Kidney (tissue), 14 donors: Measurements from ENCODE around the gene MACROD2. TPM values are rescaled to one million over a fixed set of nuclear protein-coding genes. Genes with fewer than 3 reads are reported as not detected.

ENCODE experiments used
- DNase-seq, 5 donors: peaks; one replicate each; pipeline ENCODE4 v3.0.0-alpha.2; 2013 to 2020
- FAIRE-seq: peaks from 2 replicates; lab custom pipeline; 2012; peaks lifted over from hg19 to GRCh38; lab: Jason Lieb, UNC
- H3K27ac ChIP-seq, 2 donors: one replicate each; pipeline ENCODE4 v1.7.0; 2013; ENCODE audit warnings: low read depth in 2 of 2, low read length in 2 of 2, inconsistent platforms in 1 of 2
- H3K27me3 ChIP-seq: one replicate; pipeline ENCODE4 v1.7.1; 2013; ENCODE audit warnings: low read length, inconsistent platforms; ENCODE audit not compliant: control insufficient read depth, insufficient read depth
- H3K36me3 ChIP-seq, 3 donors: one replicate each; pipeline versions ENCODE4 v1.7.0 to v1.7.1; 2013; ENCODE audit warnings: low read length in 3 of 3, control low read depth in 1 of 3, inconsistent platforms in 1 of 3; ENCODE audit not compliant: insufficient read depth in 3 of 3, control insufficient read depth in 2 of 3
- H3K4me1 ChIP-seq, 3 donors: one replicate each; pipeline versions ENCODE4 v1.7.0 to v1.7.1; 2013; ENCODE audit warnings: low read length in 3 of 3, inconsistent platforms in 1 of 3, low read depth in 1 of 3; ENCODE audit not compliant: control insufficient read depth in 2 of 3, insufficient read depth in 2 of 3
- H3K4me3 ChIP-seq, 3 donors: one replicate each; pipeline versions ENCODE4 v1.7.0 to v1.8.1; 2013; ENCODE audit warnings: low read length in 3 of 3, control low read depth in 1 of 3, inconsistent platforms in 1 of 3
- H3K9ac ChIP-seq, 3 donors: one replicate each; pipeline versions ENCODE4 v1.7.0 to v1.7.1; 2013; ENCODE audit warnings: low read length in 3 of 3, control low read depth in 1 of 3, inconsistent platforms in 1 of 3
- H3K9me3 ChIP-seq, 3 donors: one replicate each; pipeline versions ENCODE4 v1.7.0 to v1.7.1; 2013; ENCODE audit warnings: low read length in 3 of 3, control low read depth in 1 of 3, inconsistent platforms in 1 of 3; ENCODE audit not compliant: control insufficient read depth in 2 of 3, insufficient read depth in 1 of 3
- intact Hi-C: fragments of 100-400 bp; cut with DNase I; formaldehyde crosslinking; loops from one replicate; pipeline ENCODE4 v1.11.1; 2022
- polyA plus RNA-seq: library from polyadenylated mRNA; stranded (reverse); fragments of 350-450 nt; fragmentation: Illumina TruSeq; extraction: RNeasy Lipid Tissue Mini Kit (QIAGEN cat#74804); gene quantifications from one replicate; pipeline ENCODE4 v1.2.3, GENCODE V29; 2014; ENCODE audit warnings: low read depth, low replicate concordance; ENCODE audit not compliant: insufficient read depth
- total RNA-seq: library from RNA; stranded (reverse); fragmentation: NEBNext Ultra II Directional; extraction: Animal tissue kit (Norgen Biotek cat#: 25700); gene quantifications from one replicate; pipeline ENCODE4 v1.2.1, GENCODE V29; 2021
- TF ChIP-seq, protein P1 (sequence below): IDR thresholded peaks from 3 replicates; pipeline ENCODE4 v1.5.1; 2012; ENCODE audit warnings: mild to moderate bottlenecking, moderate library complexity, borderline replicate concordance; ENCODE audit not compliant: insufficient read depth; ENCODE audit errors: extremely low read depth
- donor health status: control.
- donor health status: control.
- donor health status: control.
- donor health status: control.
- donor health status: control.
- donor health status: DM: yes; HTN: yes; CAD: no.
- donor health status: Normal renal cell carcinoma (clear cell type).

MACROD2 gene
- total and polyA plus RNA-seq, 2 donors from 2014 or later: 3.0 to 10.0 TPM

DNA sequence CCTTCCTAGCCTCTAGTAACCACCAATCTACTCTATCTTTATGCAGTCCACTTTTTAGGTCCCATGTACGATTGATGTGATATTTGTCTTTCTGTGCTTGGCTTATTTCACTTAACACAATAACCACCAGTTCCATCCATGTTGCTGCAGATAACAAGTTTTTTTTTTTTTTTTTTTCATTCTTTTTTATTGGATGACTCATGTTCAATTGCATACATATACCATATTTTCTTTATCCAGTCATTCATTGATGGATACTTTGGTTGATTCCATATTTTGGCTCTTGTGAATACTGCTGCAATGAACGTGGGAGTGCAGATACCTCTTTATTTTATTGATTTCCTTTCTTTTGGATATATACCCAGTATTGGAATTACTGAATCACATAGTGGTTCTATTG lies 942.5 kb downstream of the MACROD2 start:
- FAIRE-seq: no peak
- Histone ChIP-seq H3K27me3 (no peaks in the 10 kb centered on the region), H3K27ac (no peak overlapping the region), H3K4me3 (no peak overlapping the region), H3K9ac (no peak overlapping the region), H3K9me3 (peaks cover 0 to 5% (median 2%) of the 10 kb centered on the region in 3 donors), H3K36me3 (no peaks in the 10 kb centered on the region), H3K4me1 (peaks cover 0 to 5% (median 0%) of the 10 kb centered on the region in 3 donors)
- intact Hi-C loops: no loop called here
- DNase-seq: no peak
- TF ChIP-seq, protein P1, sequence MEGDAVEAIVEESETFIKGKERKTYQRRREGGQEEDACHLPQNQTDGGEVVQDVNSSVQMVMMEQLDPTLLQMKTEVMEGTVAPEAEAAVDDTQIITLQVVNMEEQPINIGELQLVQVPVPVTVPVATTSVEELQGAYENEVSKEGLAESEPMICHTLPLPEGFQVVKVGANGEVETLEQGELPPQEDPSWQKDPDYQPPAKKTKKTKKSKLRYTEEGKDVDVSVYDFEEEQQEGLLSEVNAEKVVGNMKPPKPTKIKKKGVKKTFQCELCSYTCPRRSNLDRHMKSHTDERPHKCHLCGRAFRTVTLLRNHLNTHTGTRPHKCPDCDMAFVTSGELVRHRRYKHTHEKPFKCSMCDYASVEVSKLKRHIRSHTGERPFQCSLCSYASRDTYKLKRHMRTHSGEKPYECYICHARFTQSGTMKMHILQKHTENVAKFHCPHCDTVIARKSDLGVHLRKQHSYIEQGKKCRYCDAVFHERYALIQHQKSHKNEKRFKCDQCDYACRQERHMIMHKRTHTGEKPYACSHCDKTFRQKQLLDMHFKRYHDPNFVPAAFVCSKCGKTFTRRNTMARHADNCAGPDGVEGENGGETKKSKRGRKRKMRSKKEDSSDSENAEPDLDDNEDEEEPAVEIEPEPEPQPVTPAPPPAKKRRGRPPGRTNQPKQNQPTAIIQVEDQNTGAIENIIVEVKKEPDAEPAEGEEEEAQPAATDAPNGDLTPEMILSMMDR: no peak

DNA sequence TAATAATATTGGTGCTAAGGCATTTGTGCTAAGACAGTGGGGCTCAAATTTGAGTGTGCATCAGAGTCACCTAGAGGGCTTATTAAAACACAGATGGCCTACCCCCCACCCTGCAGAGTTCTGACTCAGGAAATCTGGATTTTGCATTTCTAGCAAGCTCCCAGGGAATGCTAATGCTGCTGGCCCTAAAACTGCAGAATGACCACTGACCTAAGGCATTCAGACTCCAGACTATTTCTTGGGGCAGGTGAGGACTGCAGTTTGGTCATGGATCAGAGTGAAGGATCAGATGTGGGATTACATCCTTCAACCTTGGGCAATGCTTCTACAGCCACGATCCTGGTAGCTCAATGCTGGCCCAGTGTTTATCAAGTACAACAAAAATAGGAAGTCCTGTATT lies 952.2 kb downstream of the MACROD2 start:
- FAIRE-seq: no peak

DNA sequence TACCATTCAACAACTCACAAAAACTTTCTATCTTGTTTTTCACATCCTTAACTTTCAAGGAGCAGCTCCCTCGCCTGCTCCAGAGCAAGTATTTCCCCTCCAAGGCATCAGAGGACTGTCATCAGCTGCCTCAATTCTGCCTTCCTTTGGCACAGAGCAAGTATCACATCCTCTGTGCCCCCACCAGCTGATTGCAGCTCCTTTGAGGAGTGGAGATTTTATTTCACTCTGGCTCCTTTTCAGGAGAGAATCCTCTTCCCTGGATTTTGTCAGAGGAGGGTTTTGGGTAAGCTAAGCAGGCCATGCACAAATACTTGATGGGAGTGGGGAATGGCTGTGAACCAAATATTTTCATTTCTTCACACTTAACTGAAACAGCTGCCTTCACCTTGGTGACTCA lies 952.6 kb downstream of the MACROD2 start:
- Histone ChIP-seq H3K9me3 (no peaks in the 10 kb centered on the region), H3K9ac (no peak overlapping the region), H3K27me3 (no peaks in the 10 kb centered on the region), H3K36me3 (no peaks in the 10 kb centered on the region), H3K4me1 (peaks cover 0 to 3% (median 0%) of the 10 kb centered on the region in 3 donors), H3K27ac (no peak overlapping the region), H3K4me3 (no peak overlapping the region)
- TF ChIP-seq, protein P1: no peak
- no peak for DNase-seq
- intact Hi-C loops: no loop called here
- FAIRE-seq: no peak

More for the DNA sequence above, 952.2 kb downstream of the MACROD2 start:
- no peak overlapping the region for H3K27ac ChIP-seq
- intact Hi-C loops: no loop called here
- TF ChIP-seq, protein P1: no peak
- peaks cover 0 to 3% (median 0%) of the 10 kb centered on the region in 3 donors for H3K4me1 ChIP-seq
- no peaks in the 10 kb centered on the region for H3K9me3 ChIP-seq
- H3K4me3 ChIP-seq: no peak overlapping the region
- H3K36me3 ChIP-seq: no peaks in the 10 kb centered on the region
- no peaks in the 10 kb centered on the region for H3K27me3 ChIP-seq
- DNase-seq: no peak
- H3K9ac ChIP-seq: no peak overlapping the region

DNA sequence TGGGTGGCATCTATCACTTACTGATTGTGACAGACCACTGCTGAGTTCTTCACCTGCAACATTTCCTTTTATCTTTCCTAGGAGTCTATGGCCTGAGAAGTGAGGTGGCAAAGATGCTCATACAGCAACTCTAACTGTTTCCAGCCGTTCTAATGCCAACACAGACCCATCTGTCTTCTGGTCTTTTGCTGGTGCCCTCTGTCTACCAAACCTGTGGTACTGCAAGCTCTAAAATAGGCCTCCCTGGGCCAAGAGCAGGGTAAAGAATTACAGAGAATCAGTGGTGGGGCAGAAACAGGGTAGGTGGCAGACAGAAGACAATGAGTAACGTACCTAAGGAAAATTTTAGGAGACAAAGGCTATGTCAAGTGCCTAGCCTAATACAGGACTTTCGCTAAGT lies 953.1 kb downstream of the MACROD2 start:
- Histone ChIP-seq H3K4me1 (peaks cover 0 to 3% (median 0%) of the 10 kb centered on the region in 3 donors), H3K36me3 (no peaks in the 10 kb centered on the region), H3K9ac (no peak overlapping the region), H3K27me3 (no peaks in the 10 kb centered on the region), H3K27ac (no peak overlapping the region), H3K4me3 (no peak overlapping the region), H3K9me3 (no peaks in the 10 kb centered on the region)
- TF ChIP-seq, protein P1: peak; percentile 29
- DNase-seq (no peak), FAIRE-seq (no peak)
- intact Hi-C loops: no loop called here
